GM18507 (cell line): ENCODE data around the gene CBX3.
"Not testable (repeated sequence)": the region's sequence is repeated elsewhere in the genome, so short reads cannot be mapped to it uniquely, and the experiment has no call there.

Experiments
- DNase-seq: peaks from one replicate; pipeline ENCODE4 v3.0.0; 2011; ENCODE audit warnings: low read depth; ENCODE audit not compliant: insufficient read length; ENCODE audit errors: extremely low spot score
- FAIRE-seq: peaks from 2 replicates; lab custom pipeline; 2011; peaks lifted over from hg19 to GRCh38; lab: Jason Lieb, UNC

Gene CBX3

GRCh38 chr7:26201247-26202018, at the start of gene CBX3:
Gene CBX3, plus strand, starts transcription at chr7:26201745. Its CDS starts 1,254 bp downstream, at chr7:26202999.
- DNase-seq (peak; percentile 75), FAIRE-seq (no peak)

DNA sequence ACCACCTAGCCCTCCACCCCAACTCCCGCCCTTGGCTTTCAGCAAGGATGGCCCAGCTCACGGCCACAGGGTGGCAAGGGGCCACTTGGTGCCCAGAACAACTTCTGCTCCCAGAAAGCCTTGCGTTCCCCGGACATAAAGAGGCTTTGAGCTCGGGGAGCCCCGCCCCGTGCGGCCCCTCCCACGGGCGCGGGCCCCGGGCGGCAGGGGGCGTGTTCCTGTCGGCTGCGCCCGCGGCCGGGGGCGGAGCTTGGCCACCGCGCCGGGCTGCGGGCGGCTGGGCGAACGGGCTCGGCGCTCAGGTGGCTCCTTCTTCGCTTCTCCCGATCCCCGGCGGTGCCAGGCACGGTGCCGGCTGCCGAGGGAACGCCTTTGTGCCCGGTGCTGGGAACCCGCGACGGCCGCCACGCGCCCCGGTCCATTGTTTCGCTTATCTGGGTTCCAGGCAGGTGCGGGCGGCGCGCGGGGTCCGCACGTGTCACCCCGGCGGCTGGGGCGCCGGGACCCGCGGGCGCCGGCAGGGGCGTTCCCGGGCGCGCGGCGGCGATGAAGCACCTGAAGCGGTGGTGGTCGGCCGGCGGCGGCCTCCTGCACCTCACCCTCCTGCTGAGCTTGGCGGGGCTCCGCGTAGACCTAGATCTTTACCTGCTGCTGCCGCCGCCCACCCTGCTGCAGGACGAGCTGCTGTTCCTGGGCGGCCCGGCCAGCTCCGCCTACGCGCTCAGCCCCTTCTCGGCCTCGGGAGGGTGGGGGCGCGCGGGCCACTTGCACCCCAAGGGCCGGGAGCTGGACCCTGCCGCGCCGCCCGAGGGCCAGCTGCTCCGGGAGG, 49.4 kb upstream of the CBX3 start, which contains the start of gene NFE2L3:
TSS of gene NFE2L3 (plus strand) at position 246 of the 829 bp plus-strand sequence. CDS start at position 547, 301 bp downstream.
- DNase-seq (peak; percentile 78), FAIRE-seq (peak; percentile 86)

DNA sequence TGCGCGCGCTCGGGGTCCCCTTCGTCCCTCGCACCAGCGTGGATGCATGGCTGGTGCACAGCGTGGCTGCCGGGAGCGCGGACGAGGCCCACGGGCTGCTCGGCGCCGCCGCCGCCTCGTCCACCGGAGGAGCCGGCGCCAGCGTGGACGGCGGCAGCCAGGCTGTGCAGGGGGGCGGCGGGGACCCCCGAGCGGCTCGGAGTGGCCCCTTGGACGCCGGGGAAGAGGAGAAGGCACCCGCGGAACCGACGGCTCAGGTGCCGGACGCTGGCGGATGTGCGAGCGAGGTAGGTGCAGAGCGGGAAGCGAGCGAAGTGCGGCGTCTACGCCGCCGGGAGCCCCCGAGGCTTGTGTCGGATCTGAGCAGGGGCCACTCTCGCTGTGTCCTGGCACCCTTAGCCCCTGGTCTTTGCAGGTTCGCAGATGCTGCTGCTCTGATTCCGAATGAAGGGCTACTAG, 48.7 kb upstream of the CBX3 start:
- DNase-seq, FAIRE-seq: not testable (repeated sequence)

- FAIRE-seq (peak; percentile 53), DNase-seq (no peak)
These were observed 48.2 kb upstream of the CBX3 start for GRCh38 chr7:26153241-26153822.

DNA sequence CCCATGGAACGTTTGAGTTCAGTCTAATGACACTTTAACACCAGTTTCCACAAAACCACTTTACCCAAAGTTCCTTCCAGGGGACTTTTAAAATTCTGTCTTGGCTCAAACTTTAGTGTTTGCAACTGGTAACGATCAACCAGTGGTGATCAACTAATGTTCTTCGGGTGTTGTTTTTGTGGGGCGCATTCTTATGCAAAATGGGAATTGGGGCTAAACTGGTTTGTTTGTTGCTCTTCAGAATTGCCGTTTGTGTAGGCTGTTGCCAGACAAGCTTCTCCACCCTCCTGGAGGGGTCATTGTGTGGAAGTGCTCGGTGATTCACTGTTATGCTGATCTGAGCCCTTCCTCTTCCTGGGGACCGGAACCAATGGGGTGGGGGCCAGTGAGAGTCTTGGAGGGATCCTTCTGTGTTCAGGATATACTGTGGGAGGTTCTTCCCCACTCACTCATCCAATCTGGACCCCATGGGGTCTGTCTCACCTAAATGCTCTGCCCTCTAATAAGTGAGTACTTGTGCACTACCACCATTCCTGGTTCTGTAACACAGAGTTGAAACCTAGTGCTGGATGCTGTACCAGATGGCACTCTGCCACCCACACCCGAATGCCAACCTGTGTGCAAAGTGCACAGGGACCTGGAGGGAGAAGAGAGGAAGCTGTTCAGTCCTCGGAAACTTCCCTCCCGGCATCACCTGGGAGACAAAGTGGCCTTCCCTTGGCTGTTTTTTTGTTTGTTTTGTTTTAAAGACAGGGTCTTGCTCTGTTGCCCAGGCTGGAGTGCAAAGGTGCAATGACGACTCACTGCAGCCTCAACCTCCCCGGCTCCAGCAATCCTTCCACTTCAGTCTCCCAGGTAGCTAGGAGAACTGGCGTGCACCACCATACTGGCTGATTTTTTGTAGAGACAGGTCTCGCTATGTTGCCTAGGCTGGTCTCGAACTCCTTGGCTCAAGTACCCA, 47.4 kb upstream of the CBX3 start:
- FAIRE-seq (no peak), DNase-seq (no peak)

DNA sequence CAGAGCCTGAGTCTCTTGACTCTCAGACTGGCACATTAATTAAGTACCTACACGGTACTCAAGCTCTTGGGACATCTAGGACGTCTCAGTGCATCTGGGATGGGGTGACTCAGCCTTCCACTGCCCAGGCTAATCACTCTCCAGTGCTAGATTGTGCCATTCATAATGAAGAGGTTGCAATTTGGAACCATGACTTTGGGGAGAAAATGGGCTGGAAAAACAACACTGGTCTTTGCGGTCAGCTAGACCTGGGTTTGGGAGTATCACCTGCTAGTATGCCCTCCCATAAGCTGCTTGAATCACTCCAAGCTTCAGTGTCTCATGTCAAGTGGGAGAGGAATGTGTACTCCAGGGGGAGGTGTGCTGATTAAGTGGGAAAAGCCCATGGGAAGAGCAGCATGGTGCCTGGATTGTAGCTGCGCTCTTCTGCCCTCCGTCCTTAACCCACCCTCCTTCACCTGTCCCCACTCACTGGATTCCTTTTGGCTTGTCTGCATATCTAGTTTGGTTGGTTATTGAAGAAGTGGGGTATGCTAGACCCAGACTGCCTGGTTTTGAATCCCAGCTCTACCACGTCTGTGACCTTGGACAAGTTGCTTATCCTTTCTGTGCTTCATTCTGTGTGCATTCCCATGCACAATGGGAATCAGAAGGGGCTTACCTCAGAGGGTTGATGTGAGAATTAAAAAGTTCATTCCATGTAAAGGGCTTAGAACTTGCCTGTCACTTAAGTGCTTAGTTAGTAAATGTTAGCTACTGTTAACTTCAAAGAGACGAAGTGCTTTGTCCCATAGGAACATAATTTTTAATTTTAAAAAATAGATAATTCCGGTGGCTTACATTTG, 45.8 kb upstream of the CBX3 start:
- DNase-seq = no peak
- FAIRE-seq = no peak

- FAIRE-seq (peak; percentile 78), DNase-seq (no peak)
These were observed 44.8 kb upstream of the CBX3 start for GRCh38 chr7:26156451-26157420.

GRCh38 chr7:26157520-26158105, 43.9 kb upstream of the CBX3 start:
- DNase-seq (no peak), FAIRE-seq (no peak)

GRCh38 chr7:26159243-26159642, 42.3 kb upstream of the CBX3 start:
- FAIRE-seq (no peak), DNase-seq (no peak)

DNA sequence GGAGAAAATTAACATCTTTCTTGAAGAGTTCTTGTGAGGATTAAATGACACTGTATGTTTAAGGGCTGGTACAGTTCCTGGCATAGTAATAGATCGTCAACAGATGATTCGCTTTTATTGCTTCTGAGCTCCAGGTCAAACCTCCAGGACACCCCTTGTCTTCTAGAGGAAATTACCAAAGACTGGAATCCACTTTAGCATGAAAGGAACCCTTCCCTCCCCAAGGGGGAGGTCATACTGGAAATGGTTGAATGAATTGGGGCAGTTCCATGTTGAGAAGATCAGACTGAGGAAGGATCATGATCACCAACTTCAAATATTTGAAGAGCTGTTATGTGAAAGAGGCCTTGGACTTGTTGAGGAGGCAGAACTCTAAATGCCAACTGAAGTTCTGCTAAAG, 40.6 kb upstream of the CBX3 start:
- FAIRE-seq (no peak), DNase-seq (no peak)

GRCh38 chr7:26162431-26162830, 39.1 kb upstream of the CBX3 start:
- no peak for FAIRE-seq
- no peak for DNase-seq

DNA sequence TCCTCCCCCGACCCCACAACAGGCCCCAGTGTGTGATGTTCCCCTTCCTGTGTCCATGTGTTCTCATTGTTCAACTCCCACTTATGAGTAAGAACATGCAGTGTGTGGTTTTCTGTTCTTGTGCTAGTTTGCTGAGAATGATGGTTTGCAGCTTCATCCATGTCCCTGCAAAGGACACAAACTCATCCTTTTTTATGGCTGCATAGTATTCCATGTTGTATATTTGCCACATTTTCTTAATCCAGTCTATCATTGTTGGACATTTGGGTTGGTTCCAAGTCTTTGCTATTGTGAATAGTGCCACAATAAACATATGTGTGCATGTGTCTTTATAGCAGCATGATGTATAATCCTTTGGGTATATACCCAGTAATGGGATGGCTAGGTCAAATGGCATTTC, 37.7 kb upstream of the CBX3 start:
- not testable (repeated sequence) for DNase-seq, FAIRE-seq

DNA sequence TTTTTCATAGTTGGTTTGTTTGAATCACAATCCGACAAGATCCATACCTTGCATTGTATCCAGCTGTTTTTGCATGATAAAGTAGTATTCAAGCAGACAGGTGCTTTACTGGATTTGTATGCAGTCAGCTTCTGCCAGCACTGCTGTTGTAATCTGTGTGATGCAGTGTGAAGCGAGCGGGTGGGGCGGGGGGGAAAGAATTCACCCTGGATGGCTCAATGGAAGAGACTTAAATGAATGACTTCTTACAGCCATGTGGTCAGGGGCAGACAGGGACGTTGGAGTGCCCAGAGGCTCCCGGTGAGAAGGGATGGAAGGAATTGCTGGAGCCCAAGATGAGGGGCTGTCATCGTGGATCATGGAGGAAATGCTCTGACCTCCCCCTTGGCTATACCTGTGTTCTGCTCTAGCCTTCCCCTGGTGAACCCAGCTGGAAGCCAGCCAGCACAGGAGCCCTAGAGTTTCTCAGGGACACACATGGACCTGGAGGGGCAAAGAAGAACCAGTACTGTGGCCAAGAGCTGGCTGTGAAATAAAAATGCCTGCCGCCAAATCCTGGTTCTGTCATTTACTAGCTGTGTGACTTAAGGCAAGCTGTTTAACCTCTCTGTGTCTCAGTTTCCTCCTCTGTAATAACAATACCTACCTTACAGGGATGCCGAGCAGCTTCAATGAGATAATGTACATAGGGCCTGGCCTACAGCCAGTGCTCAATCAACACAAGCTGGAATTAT, 35.4 kb upstream of the CBX3 start:
- DNase-seq (no peak), FAIRE-seq (no peak)

GRCh38 chr7:26166684-26167266, 34.8 kb upstream of the CBX3 start:
- FAIRE-seq = peak; percentile 57

GRCh38 chr7:26167303-26167934, 34.1 kb upstream of the CBX3 start:
- FAIRE-seq (peak; percentile 79), DNase-seq (no peak)

More at GRCh38 chr7:26166684-26167266, 34.8 kb upstream of the CBX3 start:
- no peak for DNase-seq
